ENCODE measurements around the gene GHITM.
"Not testable (repeated sequence)": the region's sequence is repeated elsewhere in the genome, so short reads cannot be mapped to it uniquely, and the experiment has no call there.

Gene GHITM

GRCh38 chr10:84140036-84140379, 699 bp downstream of the GHITM start:
- H3K4me3 ChIP-seq (ENCODE audit: low read depth, low read length): peak overlapping the region; percentile 97
- in situ Hi-C loops (cut with HindIII; ENCODE audit: low pct_ligation_motif_present, low sequenced_read_pairs): no loop called here
- peak overlapping the region; percentile 91 for H3K27ac ChIP-seq
- H3K27me3 ChIP-seq (replicated peaks): no peaks in the 10 kb centered on the region
- H3K36me3 ChIP-seq (replicated peaks): peaks cover 15% of the 10 kb centered on the region
- TF ChIP-seq CTCF (IDR thresholded peaks at IDR 0.05; ENCODE audit: low read depth, low read length, missing control alignments): no peak
- peak; percentile 9 for DNase-seq

GRCh38 chr10:84147347-84147746, 8.0 kb downstream of the GHITM start:
- TF ChIP-seq CTCF (IDR thresholded peaks at IDR 0.05; ENCODE audit: low read depth, low read length, missing control alignments): no peak
- no peak overlapping the region for H3K27ac ChIP-seq
- H3K27me3 ChIP-seq (replicated peaks): no peaks in the 10 kb centered on the region
- H3K4me3 ChIP-seq (ENCODE audit: low read depth, low read length): no peak overlapping the region
- peaks cover 57% of the 10 kb centered on the region for H3K36me3 ChIP-seq (replicated peaks)
- in situ Hi-C loops (cut with HindIII; ENCODE audit: low pct_ligation_motif_present, low sequenced_read_pairs): no loop called here
- DNase-seq: no peak

GRCh38 chr10:84148006-84148597, 8.8 kb downstream of the GHITM start:
- H3K27me3 ChIP-seq (replicated peaks); in situ Hi-C loops (cut with HindIII; ENCODE audit: low pct_ligation_motif_present, low sequenced_read_pairs); DNase-seq; H3K27ac ChIP-seq; H3K4me3 ChIP-seq (ENCODE audit: low read depth, low read length): not testable (repeated sequence)
- H3K36me3 ChIP-seq (replicated peaks): peaks cover 62% of the 10 kb centered on the region
- peak; percentile 78 for TF ChIP-seq CTCF (IDR thresholded peaks at IDR 0.05; ENCODE audit: low read depth, low read length, missing control alignments)

- no peak for DNase-seq
- TF ChIP-seq CTCF (IDR thresholded peaks at IDR 0.05; ENCODE audit: low read depth, low read length, missing control alignments): no peak
- peaks cover 57% of the 10 kb centered on the region for H3K36me3 ChIP-seq (replicated peaks)
- no peaks in the 10 kb centered on the region for H3K27me3 ChIP-seq (replicated peaks)
- no peak overlapping the region for H3K27ac ChIP-seq
- in situ Hi-C loops (cut with HindIII; ENCODE audit: low pct_ligation_motif_present, low sequenced_read_pairs): no loop called here
- no peak overlapping the region for H3K4me3 ChIP-seq (ENCODE audit: low read depth, low read length)
Observed at GRCh38 chr10:84149854-84150253, 10.5 kb downstream of the GHITM start.

- no peak for TF ChIP-seq CTCF (IDR thresholded peaks at IDR 0.05; ENCODE audit: low read depth, low read length, missing control alignments)
- peaks cover 47% of the 10 kb centered on the region for H3K36me3 ChIP-seq (replicated peaks)
- H3K27ac ChIP-seq: no peak overlapping the region
- no peak overlapping the region for H3K4me3 ChIP-seq (ENCODE audit: low read depth, low read length)
- in situ Hi-C loops (cut with HindIII; ENCODE audit: low pct_ligation_motif_present, low sequenced_read_pairs): no loop called here
- DNase-seq: no peak
- H3K27me3 ChIP-seq (replicated peaks): no peaks in the 10 kb centered on the region
Observed at GRCh38 chr10:84152769-84153168, 13.5 kb downstream of the GHITM start.

GRCh38 chr10:84155521-84155920, 16.2 kb downstream of the GHITM start:
- in situ Hi-C loops (cut with HindIII; ENCODE audit: low pct_ligation_motif_present, low sequenced_read_pairs): no loop called here
- Histone ChIP-seq H3K4me3 (ENCODE audit: low read depth, low read length) (no peak overlapping the region), H3K27me3 (replicated peaks) (no peaks in the 10 kb centered on the region), H3K36me3 (replicated peaks) (peaks cover 29% of the 10 kb centered on the region), H3K27ac (no peak overlapping the region)
- no peak for DNase-seq
- TF ChIP-seq CTCF (IDR thresholded peaks at IDR 0.05; ENCODE audit: low read depth, low read length, missing control alignments): no peak
